WTC11 (cell line): ENCODE data around the gene SFTPA1. TPM values are rescaled to one million over a fixed set of nuclear protein-coding genes. Genes with fewer than 3 reads are reported as not detected.

Experiments used
- total RNA-seq: library from RNA; stranded (reverse); gene quantifications from 3 replicates; pipeline ENCODE4 v1.2.3, GENCODE V29; 2021

SFTPA1 gene
- total RNA-seq, 1 experiment from 2014 or later: 3.8 TPM

Other genes starting within 250 kb of the SFTPA1 start
- 6.0 to 7.7 TPM (median 6.2 TPM) in 3 replicates for gene ZCCHC24, start 165.3 kb upstream of the SFTPA1 start, total RNA-seq
- 0.17 to 0.23 TPM (median 0.21 TPM) in 3 replicates for gene EIF5AL1, start 98.4 kb upstream of the SFTPA1 start, total RNA-seq
- 4.6 to 5.9 TPM (median 5.7 TPM) in 3 replicates for gene SFTPA2, start 50.5 kb upstream of the SFTPA1 start, total RNA-seq
- 0.20 to 0.34 TPM (median 0.34 TPM) in 3 replicates for gene NUTM2B, start 92.3 kb downstream of the SFTPA1 start, total RNA-seq
- 0.07 to 0.25 TPM (median 0.15 TPM) in 3 replicates for gene NUTM2E, start 215.8 kb downstream of the SFTPA1 start, total RNA-seq